SU-DHL-6 (cell line): ENCODE measurements around the gene SLC22A23.

ENCODE experiments used
- H2AFZ ChIP-seq: fragments of 200-600 bp; sonication (generic); 2 replicates; pipeline ENCODE4 v1.6.1; 2014; ENCODE audit warnings: low read depth, mild to moderate bottlenecking, moderate library complexity, mixed read lengths, antibody characterized with exemption, low read length; ENCODE audit not compliant: severe bottlenecking
- H3F3A ChIP-seq: fragments of 200-600 bp; shearing (Covaris generic); 2 replicates; pipeline ENCODE4 v1.6.0; 2016; ENCODE audit warnings: antibody characterized with exemption, mild to moderate bottlenecking; ENCODE audit not compliant: insufficient read depth
- H3K27ac ChIP-seq: fragments of 200-600 bp; sonication (generic); 2 replicates; pipeline ENCODE4 v1.5.1; 2016; ENCODE audit warnings: low read depth, mild to moderate bottlenecking, low read length, moderate library complexity, mixed read lengths
- H3K27me3 ChIP-seq: fragments of 200-600 bp; sonication (generic), shearing (Covaris generic); 2 replicates; pipeline ENCODE4 v1.6.0; 2014; ENCODE audit warnings: mild to moderate bottlenecking, low read length
- H3K36me3 ChIP-seq: fragments of 200-600 bp; sonication (generic); 2 replicates; pipeline ENCODE4 v1.6.1; 2014; ENCODE audit warnings: mild to moderate bottlenecking, low read length, mixed read lengths
- H3K4me2 ChIP-seq: fragments of 300-600, 200-600 bp; shearing (Covaris generic), sonication (generic); 2 replicates; pipeline ENCODE4 v1.6.0; 2014; ENCODE audit warnings: low read length, low read depth, mild to moderate bottlenecking; ENCODE audit not compliant: poor library complexity, severe bottlenecking
- H3K4me3 ChIP-seq: fragments of 200-600 bp; sonication (generic); 2 replicates; pipeline ENCODE4 v1.5.1; 2014; ENCODE audit warnings: antibody characterized with exemption, low read length, mild to moderate bottlenecking, mixed read lengths; ENCODE audit not compliant: insufficient read depth, poor library complexity, severe bottlenecking
- H3K79me2 ChIP-seq: fragments of 200-600 bp; sonication (generic); 2 replicates; pipeline ENCODE4 v1.6.1; 2014; ENCODE audit warnings: mild to moderate bottlenecking, low read length, moderate library complexity; ENCODE audit not compliant: insufficient read depth
- H3K9ac ChIP-seq: fragments of 200-600 bp; sonication (generic); 2 replicates; pipeline ENCODE4 v1.7.0; 2014; ENCODE audit warnings: mild to moderate bottlenecking, low read length
- H3K9me2 ChIP-seq: fragments of 200-600 bp; sonication (generic); replicated peaks from 2 replicates; pipeline ENCODE4 v1.6.1; 2014; ENCODE audit warnings: low read length; ENCODE audit not compliant: insufficient read depth
- H3K9me3 ChIP-seq: fragments of 200-600 bp; sonication (generic); 2 replicates; pipeline ENCODE4 v1.6.1; 2014; ENCODE audit warnings: low read length, mixed read lengths; ENCODE audit not compliant: insufficient read depth
- H4K20me1 ChIP-seq: fragments of 200-600 bp; sonication (generic); 2 replicates; pipeline ENCODE4 v1.6.1; 2014; ENCODE audit warnings: low read depth, mild to moderate bottlenecking, antibody characterized with exemption, low read length, moderate library complexity, mixed read lengths
- CTCF ChIP-seq: fragments of 200-600 bp; sonication (generic); IDR thresholded peaks from one replicate; pipeline ENCODE4 v1.5.1; 2017; ENCODE audit warnings: antibody characterized with exemption, mild to moderate bottlenecking, low read length, moderate library complexity; ENCODE audit not compliant: insufficient read depth, poor library complexity, severe bottlenecking
- EZH2phosphoT487 ChIP-seq: fragments of 200-600 bp; sonication (generic), shearing (Covaris generic); conservative IDR thresholded peaks from 2 replicates; pipeline ENCODE4 v1.6.1; 2018; ENCODE audit warnings: mild to moderate bottlenecking, antibody characterized with exemption, low read length, moderate library complexity, mixed read lengths

Gene SLC22A23

GRCh38 chr6:3296537-3296936 lies 160.3 kb downstream of the SLC22A23 start:
- Histone ChIP-seq H3K36me3 (no peaks in the 10 kb centered on the region), H3K4me3 (no peak overlapping the region), H3K4me2 (no peak overlapping the region), H3K79me2 (no peaks in the 10 kb centered on the region), H2AFZ (no peak overlapping the region), H3K9me2 (no peaks in the 10 kb centered on the region), H4K20me1 (no peaks in the 10 kb centered on the region), H3F3A (no peaks in the 10 kb centered on the region), H3K9me3 (no peaks in the 10 kb centered on the region), H3K27me3 (0 out of 2 replicates have a peak, but pooled peaks cover 2% of the 10 kb centered on the region), H3K27ac (no peak overlapping the region), H3K9ac (no peak overlapping the region)
- TF ChIP-seq EZH2phosphoT487 (no peak), CTCF (no peak)

- Histone ChIP-seq H3K27ac (no peak overlapping the region), H3K9ac (no peak overlapping the region), H3K79me2 (no peaks in the 10 kb centered on the region), H3K9me3 (no peaks in the 10 kb centered on the region), H4K20me1 (no peaks in the 10 kb centered on the region), H3K27me3 (no peaks in the 10 kb centered on the region), H2AFZ (no peak overlapping the region), H3K4me3 (no peak overlapping the region), H3K36me3 (no peaks in the 10 kb centered on the region), H3K4me2 (no peak overlapping the region), H3K9me2 (no peaks in the 10 kb centered on the region), H3F3A (no peaks in the 10 kb centered on the region)
- TF ChIP-seq CTCF = no peak
- no peak for TF ChIP-seq EZH2phosphoT487
Observed at GRCh38 chr6:3296078-3296477, 160.8 kb downstream of the SLC22A23 start.

- Histone ChIP-seq H3F3A (no peaks in the 10 kb centered on the region), H3K9ac (no peak overlapping the region), H3K79me2 (no peaks in the 10 kb centered on the region), H3K9me2 (no peaks in the 10 kb centered on the region), H2AFZ (no peak overlapping the region), H3K27me3 (no peaks in the 10 kb centered on the region), H3K4me3 (no peak overlapping the region), H3K4me2 (no peak overlapping the region), H4K20me1 (no peaks in the 10 kb centered on the region), H3K27ac (no peak overlapping the region), H3K36me3 (no peaks in the 10 kb centered on the region), H3K9me3 (no peaks in the 10 kb centered on the region)
- TF ChIP-seq EZH2phosphoT487 (no peak), CTCF (no peak)
Observed at GRCh38 chr6:3294921-3295871, 161.7 kb downstream of the SLC22A23 start.
